Stimulated activated CD8-positive, alpha-beta memory T cell treated with anti-CD3 and anti-CD28 coated beads, Interleukin-4, amount 100 ng/mL, for 24 hours (primary cell): Measurements from ENCODE around the gene FRMD3.

ENCODE experiments used
- DNase-seq: peaks from one replicate; pipeline ENCODE4 v3.0.0-alpha.2; 2020; ENCODE audit warnings: low read depth

The FRMD3 gene

DNA sequence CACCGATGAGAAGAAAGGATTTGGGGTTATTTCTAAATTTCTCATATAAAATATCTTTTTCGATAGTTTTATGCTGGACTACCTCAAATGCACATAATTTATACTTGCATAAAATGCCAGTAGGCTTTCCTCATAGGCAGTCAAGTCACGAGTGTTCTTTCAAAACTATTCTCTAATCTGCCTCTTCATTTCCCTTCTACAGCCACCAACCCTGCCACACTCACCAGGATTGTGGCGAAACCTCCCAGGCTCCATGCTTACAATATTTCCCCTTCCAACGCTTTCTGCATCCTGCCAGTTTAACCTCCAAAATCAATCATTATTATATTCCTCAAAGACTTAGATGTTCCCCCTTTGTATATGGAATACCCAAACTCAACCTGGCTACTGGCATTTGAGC, 65.4 kb downstream of the FRMD3 start:
- no peak for DNase-seq

DNA sequence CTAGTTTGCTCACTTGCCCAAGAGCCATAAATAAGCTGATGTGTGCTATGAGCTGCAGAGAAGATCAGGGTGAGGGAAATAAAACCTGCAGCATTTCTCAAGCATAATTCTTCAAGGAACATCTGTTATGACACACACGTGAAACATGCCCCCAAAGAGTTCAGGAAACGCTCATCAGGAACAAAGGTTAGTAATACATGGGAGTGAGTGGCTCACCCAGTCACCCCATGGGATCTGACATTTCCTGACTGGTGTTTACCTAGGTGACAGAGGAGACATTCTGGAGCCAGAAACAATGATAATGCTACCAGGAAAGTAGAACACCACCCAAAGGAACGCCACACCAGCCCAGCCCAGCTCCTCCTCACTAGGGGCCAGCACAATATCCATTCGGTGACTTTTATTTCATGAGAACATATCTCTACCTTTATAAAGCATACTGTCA, 66.0 kb downstream of the FRMD3 start:
- DNase-seq: no peak

DNA sequence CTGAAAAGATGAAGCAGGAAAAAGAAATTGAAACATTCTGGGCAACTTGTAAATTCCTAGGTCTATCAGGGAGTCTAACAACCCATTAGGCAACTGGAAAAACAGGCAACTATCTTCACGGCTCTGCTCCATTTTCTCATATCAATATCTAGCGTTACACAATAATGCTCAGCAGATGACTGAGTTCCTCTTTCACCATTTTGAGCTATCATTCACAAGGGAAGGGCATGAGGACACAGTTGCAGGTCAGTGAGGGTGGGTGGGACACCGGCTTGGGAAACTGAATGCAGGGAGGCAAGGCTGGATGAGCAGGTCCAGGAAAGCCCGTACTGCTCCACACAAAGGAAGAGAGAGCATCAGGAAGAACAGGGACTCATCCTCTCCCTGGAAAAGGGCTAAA, 67.0 kb downstream of the FRMD3 start:
- DNase-seq: no peak

DNA sequence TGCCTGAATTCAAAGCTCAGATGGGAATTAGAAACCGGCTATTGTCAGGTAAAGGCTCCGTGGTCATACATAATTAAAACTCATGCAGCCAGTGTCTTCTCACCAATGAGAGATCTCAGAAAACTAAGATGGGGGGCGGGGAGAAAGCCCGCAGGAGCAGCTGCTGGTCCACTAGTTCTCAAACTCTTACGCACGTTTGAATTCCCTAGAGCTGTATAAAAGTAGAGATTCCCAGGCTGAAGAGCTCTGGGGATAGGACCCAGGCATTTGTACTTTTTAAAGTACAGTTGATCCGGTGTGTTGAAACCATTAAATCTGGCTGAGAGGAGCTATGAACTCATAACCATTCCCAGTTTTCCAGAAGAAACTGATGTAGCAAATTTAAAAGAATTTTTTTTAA, 68.5 kb downstream of the FRMD3 start:
- no peak for DNase-seq

DNA sequence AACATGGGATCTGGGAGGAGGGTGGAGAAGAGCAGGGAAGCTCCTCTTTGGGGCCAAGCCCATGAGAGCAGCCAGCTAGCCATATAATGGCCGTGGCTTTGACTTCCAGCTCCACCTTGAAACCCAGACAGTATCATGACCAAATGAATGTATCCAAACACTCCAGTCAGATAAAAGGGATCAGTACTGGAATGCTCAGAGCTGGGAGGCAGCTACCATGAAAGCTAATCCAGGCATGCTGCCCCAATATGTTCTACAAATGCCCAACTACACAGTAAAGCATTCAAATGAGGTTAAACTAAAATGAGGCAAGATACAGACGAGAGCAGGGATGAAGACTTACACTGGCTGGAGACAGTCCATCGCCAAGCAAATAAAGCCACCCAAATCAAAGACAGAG, 69.4 kb downstream of the FRMD3 start:
- no peak for DNase-seq

DNA sequence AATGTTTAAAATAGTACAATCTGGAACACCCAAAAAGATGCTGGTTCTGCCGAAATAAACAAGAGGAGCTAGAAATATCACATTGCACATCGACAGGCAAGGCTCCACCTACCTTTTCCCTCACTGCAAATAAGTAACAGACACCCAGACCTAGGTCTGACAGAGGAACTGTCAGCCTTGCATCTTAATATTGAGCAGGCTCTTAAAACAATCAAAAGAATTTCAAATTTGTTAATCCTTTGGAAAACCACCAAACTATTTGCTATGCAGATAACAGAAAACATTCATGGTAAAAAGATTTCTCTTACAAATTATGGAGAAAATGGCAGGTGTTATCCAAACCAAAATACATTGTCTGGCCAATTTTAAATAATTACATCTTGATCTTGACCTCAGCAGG, 71.3 kb downstream of the FRMD3 start:
- DNase-seq: no peak

DNA sequence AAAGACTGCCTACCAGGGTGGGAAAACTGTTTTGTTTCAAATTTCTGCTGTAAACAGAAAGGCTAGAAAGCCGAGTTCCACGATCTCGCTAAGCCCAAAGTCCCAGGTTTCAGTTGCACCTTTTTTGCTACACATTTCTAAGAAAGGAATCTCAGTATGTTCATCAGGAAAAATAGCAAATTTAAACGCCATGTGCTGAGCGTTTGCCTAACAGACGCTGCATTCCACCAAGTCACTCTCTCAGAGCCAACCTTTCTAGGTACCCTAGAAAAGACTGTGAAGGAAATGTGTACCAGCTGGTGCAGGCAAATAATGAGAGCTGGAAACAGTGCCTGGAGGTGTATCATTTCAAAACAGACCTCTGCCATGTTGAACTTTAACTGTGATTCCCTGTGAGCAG, 71.8 kb downstream of the FRMD3 start:
- DNase-seq: no peak

DNA sequence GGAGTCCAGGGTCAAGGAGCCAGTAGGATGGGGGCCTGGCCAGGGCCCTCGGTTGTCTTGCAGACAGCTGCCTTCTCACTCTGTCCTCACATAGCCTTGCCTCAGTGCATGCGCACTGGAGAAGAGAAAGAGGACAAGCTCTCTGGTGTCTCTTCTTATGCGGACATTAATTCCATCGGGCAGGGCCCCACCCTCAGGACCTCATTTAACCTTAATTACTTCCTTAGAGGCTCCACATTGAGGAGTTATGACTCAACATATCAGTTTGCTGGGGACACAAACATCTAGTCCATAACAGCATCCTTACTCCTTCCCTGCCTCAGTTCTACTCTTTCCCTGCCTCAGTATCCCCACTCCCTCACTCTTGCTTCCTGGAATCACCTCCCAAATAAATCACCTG, 78.4 kb downstream of the FRMD3 start:
- no peak for DNase-seq

DNA sequence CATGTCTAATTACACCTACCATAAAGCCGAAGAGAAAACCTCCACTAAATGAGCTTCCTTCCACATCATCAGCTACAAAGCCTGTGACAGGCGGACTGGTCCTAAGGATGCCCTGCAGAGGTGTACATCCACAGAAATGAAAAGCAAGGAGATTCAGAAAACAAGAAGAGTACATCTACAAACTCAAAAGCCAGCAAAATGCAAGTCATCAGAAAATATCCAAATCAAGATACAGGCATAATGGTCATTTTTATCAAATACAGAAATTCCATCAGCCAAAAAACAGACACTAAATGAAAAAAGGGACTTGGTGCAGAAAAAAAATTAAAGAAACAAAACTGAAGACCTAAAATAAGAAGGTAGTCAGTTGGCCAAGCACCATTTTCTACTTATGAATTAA, 79.7 kb downstream of the FRMD3 start:
- DNase-seq: no peak

DNA sequence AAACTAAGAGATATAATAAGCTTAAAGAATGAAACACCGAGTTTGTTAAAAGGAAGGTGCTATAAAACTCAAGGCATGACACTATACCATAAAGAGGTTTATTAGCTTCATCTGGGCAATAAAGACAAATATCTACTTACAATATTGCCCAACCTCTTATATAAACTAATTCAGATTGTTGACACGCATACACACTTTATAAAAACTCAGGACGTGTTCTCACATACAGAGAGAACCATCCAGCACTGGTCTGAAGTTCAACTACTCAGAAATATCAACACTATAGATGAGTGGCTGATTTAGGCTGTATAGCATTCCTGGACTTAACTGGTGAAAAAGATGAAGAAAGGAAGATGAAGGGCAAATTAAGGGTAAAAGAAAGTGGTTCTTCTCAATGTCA, 81.2 kb downstream of the FRMD3 start:
- DNase-seq: no peak

DNA sequence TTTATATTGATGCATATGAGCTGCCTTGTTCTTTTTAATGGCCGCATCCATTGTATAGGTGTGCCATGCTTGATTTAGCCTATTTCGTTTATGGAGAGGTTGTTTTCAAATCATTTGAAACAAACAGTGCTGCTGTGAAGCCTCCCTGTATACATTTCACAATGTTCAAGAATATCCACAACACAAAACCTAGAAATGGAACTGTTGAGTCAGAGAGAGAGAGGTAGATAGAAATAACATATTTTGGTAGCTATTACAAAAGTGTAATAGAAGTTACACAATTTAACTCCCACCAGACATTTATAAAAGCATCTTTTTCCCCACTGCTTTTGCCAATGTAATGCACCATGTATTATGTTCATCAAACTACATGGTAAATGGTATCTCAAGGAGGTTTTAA, 82.0 kb downstream of the FRMD3 start:
- DNase-seq: no peak

DNA sequence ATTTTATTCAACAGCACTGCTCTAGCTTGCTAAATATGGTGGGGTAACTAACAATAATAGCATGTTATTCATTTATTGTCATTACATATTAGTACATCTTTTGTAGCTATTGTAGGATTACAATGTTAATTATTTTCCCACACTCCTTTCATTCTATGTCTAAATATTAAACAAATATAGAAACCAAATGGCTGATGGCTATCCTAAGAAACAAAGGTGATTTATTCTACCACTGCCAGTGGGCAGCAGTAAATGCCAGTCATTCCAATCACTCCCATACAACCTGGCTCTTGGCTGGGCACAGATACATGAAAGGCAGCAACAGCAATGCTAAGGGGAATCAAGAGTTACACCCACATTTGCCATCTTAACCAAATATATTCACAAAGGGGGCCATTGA, 84.1 kb downstream of the FRMD3 start:
- DNase-seq: no peak

DNA sequence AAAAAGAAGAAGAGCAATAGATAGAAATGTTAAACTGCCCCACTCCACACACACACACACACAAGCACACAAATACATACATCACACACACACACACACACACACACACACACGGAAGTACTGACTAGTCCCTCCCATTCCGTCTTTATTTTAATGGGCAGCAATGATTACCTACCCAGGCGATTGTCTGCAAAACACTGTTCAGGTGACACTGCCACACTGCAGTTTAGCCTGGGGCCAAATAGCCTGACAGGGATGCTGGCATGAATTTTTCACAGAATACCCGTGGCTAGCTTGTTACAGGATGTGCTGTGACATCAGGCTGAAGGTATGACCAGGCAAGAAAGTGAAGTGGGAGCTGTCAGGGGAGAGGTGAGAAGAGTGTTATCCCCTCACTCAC, 86.9 kb downstream of the FRMD3 start:
- no peak for DNase-seq

DNA sequence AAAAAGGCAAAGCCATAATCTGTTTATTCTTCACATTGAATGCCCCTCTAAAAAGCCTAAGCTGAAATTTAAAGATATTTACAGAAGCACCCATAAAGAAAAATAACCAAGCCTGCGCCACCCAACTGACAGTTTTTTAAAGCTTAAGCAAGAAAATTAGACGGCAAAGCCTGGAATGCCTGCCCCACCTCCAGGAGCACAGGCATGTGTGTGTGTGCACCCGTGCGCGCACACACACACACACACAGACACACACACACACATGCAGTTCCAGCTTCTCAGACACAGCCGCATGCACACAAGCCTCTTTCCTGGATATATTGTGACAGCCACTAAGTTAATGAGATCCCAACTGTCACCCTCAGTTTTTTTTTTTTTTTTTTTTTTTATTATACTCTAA, 88.2 kb downstream of the FRMD3 start:
- no peak for DNase-seq

DNA sequence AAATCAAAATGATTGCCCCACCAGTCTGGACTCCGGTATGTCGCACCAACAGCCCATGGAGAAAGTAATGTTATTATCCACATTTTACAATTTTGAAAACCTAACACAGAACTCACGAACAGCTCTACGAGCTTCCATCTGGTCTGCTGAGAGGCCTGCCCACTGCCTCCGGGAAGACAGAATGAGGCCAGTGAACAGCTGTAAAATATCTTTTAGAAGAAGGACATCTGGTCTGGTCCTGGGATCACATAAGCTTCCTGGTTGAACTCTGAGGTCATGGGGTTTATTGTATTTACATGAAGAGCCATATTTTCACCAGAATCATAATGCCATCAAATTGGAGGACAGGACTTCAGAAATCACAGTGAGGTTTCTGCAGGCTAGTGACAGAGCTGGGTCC, 89.0 kb downstream of the FRMD3 start:
- no peak for DNase-seq

DNA sequence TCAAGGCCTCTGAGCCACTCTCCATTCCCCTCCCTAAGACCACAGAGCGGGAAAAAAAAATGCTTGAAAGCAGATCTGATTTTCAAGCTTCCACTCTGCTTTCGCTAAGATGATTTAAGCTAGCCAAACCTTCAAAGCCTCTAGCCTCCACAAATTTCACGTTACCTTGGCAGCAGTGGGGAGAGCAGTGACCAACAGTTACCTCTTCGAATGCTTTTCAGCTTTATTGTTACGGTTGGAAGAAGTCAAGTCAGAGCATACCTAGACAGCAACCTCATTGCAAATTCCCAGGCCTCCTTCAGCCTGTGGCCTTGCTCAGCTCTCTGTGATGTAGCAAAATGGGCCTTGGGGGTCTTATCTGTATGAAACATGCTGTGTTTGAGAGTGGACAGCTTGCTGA, 89.6 kb downstream of the FRMD3 start:
- no peak for DNase-seq

DNA sequence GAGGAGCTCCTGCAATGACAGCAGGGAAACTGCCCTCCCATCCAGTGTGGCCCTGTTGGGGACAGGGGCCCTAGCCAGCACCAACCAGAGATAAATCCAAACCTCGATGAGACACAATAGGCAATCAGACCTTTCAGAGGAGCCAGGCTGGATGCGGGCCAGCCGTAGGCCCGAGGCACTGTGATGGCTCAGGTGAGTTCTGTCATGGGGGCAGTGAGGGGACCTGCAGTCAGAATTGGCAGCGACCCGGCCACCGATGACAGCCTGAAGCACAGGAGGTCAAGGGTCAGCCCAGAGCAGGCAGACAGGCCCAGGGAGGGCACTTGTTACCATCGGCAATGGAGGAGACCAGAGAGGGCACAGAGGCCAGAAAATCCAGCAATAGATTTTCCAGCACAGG, 90.8 kb downstream of the FRMD3 start:
- no peak for DNase-seq

DNA sequence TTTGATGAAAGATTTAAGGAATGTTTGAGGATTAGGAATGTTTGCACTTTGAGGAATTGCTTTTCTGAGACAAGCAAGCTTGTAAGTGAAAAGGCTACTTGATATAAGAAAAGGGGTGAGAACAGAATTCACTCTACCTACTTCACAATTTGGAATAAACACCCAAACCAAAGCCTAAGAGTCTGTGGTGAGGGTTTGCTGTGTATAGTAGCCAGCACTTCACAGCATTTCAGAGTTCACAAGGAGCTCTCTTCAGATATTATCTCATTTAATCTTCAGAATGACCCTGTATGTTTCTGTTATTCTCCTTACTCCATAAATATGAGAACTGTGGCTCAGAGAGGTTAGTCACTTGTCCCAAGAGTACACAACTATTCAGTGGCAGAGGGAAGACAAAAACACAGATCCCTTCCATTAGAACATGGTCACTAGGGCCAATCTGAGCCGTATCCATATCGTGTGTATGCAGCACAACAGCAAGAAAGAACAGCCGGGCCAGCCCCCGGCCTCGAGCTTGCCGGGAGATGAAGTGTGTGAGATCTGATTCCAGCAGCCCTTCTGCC, 92.4 kb downstream of the FRMD3 start:
- no peak for DNase-seq

DNA sequence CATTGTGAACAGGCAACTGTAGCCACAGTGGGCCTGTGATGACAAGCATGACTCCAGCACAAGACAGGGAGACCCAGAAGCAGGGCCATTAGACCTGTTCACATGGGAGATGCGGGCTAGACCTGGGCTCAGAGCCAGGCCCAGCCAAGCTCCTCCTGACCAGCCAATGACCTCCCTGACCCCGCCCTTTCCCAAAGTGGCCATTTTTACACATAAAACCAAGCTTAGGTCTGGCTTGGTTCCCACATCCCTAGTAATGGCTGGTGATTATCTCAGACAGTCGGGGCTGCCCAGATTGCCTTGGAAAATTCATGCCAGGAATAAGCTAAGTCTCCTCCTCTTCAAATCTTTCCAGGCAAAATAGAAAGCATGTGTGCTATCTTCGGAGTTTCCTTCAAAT, 94.1 kb downstream of the FRMD3 start:
- DNase-seq: no peak

DNA sequence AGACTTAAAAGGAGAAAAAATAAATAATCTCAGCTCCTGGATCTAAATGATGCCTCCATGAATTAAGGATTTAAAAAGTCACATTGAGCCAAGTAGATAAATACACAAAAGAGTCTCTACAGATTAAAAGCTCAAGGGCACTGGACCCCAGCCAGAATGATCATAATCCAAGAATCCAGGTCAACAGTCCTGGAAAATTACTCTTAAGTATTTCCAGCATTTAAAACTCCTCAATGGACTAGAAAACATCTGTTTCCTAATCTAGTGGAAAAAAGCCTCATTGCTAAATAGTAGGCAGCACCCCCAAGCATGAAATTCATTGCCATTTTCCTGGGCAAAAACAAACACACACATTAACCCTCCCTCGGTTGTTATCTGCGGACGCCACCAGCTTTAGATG, 96.8 kb downstream of the FRMD3 start:
- DNase-seq: no peak

DNA sequence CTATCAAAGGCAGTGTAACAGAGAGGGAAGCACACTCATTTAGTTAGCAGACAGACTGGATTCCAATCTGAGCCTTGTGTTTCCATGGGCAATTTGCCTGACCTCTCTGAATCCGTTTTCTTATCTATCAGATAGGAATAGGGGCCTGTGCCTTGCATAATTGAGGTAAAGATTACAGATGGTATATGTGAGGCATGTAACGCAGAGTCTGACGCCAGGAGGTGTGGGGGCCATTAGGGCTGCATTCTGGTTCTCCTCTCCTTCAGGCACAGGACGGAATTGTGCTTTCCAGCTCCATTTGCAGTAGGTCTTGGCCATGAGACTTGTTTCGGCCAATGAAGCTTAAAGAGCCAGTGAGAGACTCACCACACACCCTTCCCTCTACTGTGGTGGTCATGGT, 97.6 kb downstream of the FRMD3 start:
- DNase-seq: no peak

DNA sequence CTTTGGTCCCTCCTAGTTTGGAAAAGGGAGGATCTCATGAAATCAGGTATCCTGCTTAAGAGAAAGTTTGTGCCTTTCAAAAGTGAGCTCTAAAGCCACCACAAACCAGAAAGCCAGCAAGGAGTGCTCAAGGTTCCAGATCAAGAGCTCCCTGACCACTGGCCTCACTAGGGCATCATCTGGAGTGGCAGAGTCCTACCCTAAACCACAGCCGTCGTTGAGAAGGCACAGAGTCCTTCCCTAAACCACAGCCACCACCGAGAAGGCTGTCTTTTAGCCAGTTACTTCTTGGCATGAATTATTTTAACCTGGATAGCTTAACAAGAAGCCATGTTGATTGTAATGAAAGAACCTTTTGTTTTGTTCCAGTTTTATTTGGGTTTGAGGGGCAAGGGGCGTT, 102.9 kb downstream of the FRMD3 start:
- DNase-seq: no peak

DNA sequence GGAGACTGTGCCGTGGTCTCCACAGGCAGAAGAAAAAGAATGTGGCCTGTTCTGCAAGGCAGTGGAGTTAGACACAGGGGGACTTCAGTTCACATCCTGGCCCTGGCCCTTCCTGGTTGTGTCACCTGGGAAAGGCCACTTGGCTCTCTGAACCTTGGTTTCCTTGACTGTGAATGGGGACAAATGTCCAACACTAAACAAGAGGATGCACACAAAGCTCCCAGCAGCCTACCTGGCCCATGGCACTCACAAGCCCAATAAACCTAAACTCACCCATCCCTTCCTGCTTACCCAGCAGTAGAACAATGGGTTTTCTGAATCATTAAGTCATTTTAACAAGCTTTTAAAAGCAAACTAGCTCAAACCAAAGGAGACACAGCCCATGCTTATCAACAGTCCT, 103.9 kb downstream of the FRMD3 start:
- DNase-seq: no peak

DNA sequence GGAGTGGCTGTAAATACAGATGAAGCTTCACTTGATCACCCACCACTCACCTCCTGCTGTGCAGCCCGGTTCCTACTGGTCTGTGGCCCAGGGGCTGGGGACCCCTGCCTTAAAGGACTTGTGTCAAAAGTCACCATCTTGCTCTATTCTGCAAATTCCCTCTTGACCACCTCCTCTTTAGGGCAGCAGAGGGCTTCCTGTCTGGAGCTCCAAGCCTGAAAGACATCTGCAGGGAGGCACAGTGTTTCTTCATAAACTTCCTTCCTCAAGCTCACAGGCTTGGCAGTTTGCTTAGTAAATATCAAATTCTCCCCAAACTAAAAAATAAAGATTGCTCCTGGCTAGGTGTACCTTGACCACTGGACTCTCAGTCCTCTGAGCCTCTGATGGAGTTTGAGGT, 104.4 kb downstream of the FRMD3 start:
- DNase-seq: no peak

DNA sequence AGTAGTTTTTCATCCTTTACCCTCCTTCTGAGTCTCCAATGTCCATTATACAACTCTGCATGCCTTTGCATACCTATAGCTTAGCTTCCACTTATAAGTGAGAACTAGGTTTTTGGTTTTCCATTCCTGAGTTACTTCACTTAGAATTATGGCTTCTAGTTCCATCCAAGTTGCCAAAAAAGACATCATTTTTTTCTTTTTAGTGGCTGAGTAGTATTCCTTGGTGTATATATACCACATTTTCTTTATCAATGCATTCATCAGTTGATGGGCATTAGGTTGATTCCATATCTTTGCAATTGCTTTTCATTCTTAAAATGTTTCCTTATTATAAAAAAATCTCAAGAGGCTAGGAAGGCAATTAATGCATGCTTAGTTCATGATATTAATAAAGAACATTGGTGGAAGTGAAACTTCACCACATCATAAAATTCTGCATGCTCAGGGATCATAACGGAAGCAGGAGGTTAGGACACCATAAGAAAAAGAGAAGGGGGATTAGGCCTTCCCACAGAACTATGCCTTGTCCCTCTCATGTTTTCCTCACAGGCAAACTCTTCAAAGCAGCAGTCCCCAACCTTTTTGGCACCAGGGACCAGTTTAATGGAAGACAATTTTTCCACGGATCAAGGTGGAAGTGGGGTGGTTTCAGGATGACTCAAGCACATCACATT, 105.2 kb downstream of the FRMD3 start:
- no peak for DNase-seq
